Measurements from ENCODE around the gene ADAP2.
"Not testable (repeated sequence)": the region's sequence is repeated elsewhere in the genome, so short reads cannot be mapped to it uniquely, and the experiment has no call there.

ADAP2 gene

GRCh38 chr17:30970831-30971567 is 49.3 kb downstream of the ADAP2 start, which contains the start of gene RNF135:
RNF135 (plus strand) TSS chr17:30971039; CDS start chr17:30971074, 35 bp downstream.
- no peak for DNase-seq

GRCh38 chr17:30975042-30975820 is 53.5 kb downstream of the ADAP2 start:
- no peak for DNase-seq

- not testable (repeated sequence) for DNase-seq
Measured at GRCh38 chr17:30979919-30980318, 58.2 kb downstream of the ADAP2 start.

- no peak for DNase-seq
Measured at GRCh38 chr17:30981531-30982519, 60.1 kb downstream of the ADAP2 start.

- DNase-seq = no peak
Measured at GRCh38 chr17:30982855-30983254, 61.1 kb downstream of the ADAP2 start.

- DNase-seq = no peak
Measured at GRCh38 chr17:30990458-30990857, 68.7 kb downstream of the ADAP2 start.

- DNase-seq = no peak
Measured at GRCh38 chr17:30992551-30992950, 70.8 kb downstream of the ADAP2 start.

- DNase-seq = no peak
Measured at GRCh38 chr17:30995347-30995746, 73.6 kb downstream of the ADAP2 start.

GRCh38 chr17:30996486-30996885 is 74.7 kb downstream of the ADAP2 start:
- no peak for DNase-seq

GRCh38 chr17:30997270-30997669 is 75.5 kb downstream of the ADAP2 start:
- no peak for DNase-seq

- no peak for DNase-seq
Measured at GRCh38 chr17:30997842-30998241, 76.1 kb downstream of the ADAP2 start.

- no peak for DNase-seq
Measured at GRCh38 chr17:31002047-31002446, 80.3 kb downstream of the ADAP2 start.

- no peak for DNase-seq
Measured at GRCh38 chr17:31003225-31003866, 81.6 kb downstream of the ADAP2 start.

- DNase-seq = no peak
Measured at GRCh38 chr17:31004160-31004559, 82.4 kb downstream of the ADAP2 start.

GRCh38 chr17:31007695-31008373 is 86.1 kb downstream of the ADAP2 start:
- DNase-seq = no peak

GRCh38 chr17:31008374-31009041 is 86.8 kb downstream of the ADAP2 start:
- no peak for DNase-seq
